Uterus (tissue), 4 donors: ENCODE data around the gene PRKCD. TPM values are rescaled to one million over a fixed set of nuclear protein-coding genes. Genes with fewer than 3 reads are reported as not detected.

ENCODE experiments used
- DNase-seq, 2 donors: peaks; one replicate each; pipeline ENCODE4 v3.0.0-alpha.2; 2019 to 2020
- H3K27ac ChIP-seq, 2 donors: fragments of 200-600 bp; sonication (generic); 1 replicate in 1 of 2; 2 replicates in 1 of 2; pipeline ENCODE4 v1.5.1; 2016 to 2018
- H3K27me3 ChIP-seq, 2 donors: fragments of 200-600 bp; sonication (generic); one replicate each; pipeline ENCODE4 v1.5.1; 2018 to 2019; ENCODE audit warnings: control low read depth in 1 of 2
- H3K36me3 ChIP-seq, 2 donors: fragments of 200-600 bp; sonication (generic); one replicate each; pipeline ENCODE4 v1.5.1; 2019; ENCODE audit warnings: control low read depth in 1 of 2
- H3K4me1 ChIP-seq, 2 donors: fragments of 200-600 bp; sonication (generic); one replicate each; pipeline ENCODE4 v1.5.1; 2018 to 2019; ENCODE audit warnings: control low read depth in 1 of 2
- H3K4me3 ChIP-seq, 2 donors: fragments of 200-600 bp; sonication (generic); 1 replicate in 1 of 2; 2 replicates in 1 of 2; pipeline ENCODE4 v1.5.1; 2018 to 2019; ENCODE audit warnings: mild to moderate bottlenecking in 1 of 2
- H3K9me3 ChIP-seq, 2 donors: fragments of 200-600 bp; sonication (generic); one replicate each; pipeline ENCODE4 v1.5.1; 2019; ENCODE audit warnings: control low read depth in 1 of 2
- CTCF ChIP-seq, 4 experiments: fragments of 200-600 bp in 2 of 4; fragments of 450-650 bp in 2 of 4; sonication (generic) in 2 of 4; IDR thresholded peaks; one replicate each; pipeline ENCODE4 v1.5.1; 2016 to 2019; ENCODE audit warnings: antibody characterized with exemption in 4 of 4, mild to moderate bottlenecking in 2 of 4, moderate library complexity in 1 of 4
- POLR2A ChIP-seq, 2 donors: fragments of 450-650 bp; IDR thresholded peaks; one replicate each; pipeline ENCODE4 v1.6.1; 2016; ENCODE audit warnings: antibody characterized with exemption in 2 of 2, mild to moderate bottlenecking in 1 of 2, moderate library complexity in 1 of 2
- intact Hi-C: fragments of 100-400 bp; cut with DNase I; formaldehyde crosslinking; loops from one replicate; pipeline ENCODE4 v1.15.1; 2023; ENCODE audit warnings: low total_unique reads
- total RNA-seq, 4 donors: library from RNA; depleted of rRNA in 3 of 4; stranded (reverse); fragments of >200 nt in 3 of 4; gene quantifications; one replicate each; pipeline versions ENCODE4 v1.1.0 to v1.2.4, GENCODE V29; 2014 to 2023
- donor health status: DM: yes; HTN: yes; CAD: no.

Gene PRKCD
- total RNA-seq, 4 donors from 2014 or later = under 0.01 to 16.8 (median 12.6) TPM

DNA sequence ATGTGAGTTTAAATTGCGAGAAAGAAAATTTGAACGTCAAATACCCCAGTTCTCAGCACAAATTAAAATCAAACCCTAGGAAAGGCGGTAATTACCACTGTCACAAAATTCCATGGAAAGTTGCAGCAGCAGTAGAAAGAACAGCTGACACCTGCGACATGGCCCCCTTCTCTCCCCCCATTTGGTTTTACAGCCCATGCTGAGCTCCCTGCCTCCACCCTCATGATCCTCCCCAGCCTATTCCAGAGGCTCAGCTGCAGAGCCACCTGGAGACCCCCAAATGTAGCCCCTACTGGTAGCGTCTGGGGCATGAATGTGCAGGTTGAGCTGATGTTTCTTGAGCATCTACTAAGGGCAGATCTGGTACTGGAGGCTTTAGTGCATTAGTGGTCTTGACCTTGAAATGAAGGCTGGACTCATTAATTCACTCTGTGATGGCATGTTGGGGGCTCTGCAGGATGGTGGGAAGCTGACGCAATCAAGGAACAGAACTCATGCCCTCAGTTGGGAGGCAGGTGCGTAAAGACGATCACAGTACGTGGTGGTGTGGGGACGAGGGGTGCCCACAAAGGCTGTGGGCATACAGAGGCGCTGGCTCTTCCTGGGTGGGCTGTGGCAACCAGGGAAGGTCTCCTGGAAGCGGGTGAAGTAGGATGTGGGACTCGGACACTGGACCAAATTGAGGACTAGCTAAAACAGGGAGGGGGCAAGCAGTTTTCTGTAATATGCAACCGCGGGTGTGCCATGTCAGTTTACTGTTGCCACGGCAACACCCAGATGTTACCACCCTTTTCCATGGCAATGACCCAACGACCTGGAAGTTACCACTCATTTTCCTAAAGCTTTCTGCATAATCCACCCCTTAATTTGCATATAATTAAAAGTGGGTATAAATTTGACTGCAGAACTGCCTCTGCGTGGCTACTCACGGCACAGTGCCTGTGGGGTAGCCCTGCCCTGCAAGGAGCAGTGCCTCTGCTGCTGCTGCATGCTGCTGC lies 39.8 kb downstream of the PRKCD start:
- no peak for DNase-seq
- no peak overlapping the region for H3K27ac ChIP-seq
- no peaks in the 10 kb centered on the region for H3K36me3 ChIP-seq
- H3K27me3 ChIP-seq = no peaks in the 10 kb centered on the region
- intact Hi-C loops = no loop called here
- TF ChIP-seq CTCF (IDR thresholded peaks at IDR 0.05) (no peak), POLR2A (IDR thresholded peaks at IDR 0.05) (no peak)
- H3K9me3 ChIP-seq = no peaks in the 10 kb centered on the region
- H3K4me1 ChIP-seq = peaks cover 0 to 3% of the 10 kb centered on the region in 2 donors
- H3K4me3 ChIP-seq = no peak overlapping the region

DNA sequence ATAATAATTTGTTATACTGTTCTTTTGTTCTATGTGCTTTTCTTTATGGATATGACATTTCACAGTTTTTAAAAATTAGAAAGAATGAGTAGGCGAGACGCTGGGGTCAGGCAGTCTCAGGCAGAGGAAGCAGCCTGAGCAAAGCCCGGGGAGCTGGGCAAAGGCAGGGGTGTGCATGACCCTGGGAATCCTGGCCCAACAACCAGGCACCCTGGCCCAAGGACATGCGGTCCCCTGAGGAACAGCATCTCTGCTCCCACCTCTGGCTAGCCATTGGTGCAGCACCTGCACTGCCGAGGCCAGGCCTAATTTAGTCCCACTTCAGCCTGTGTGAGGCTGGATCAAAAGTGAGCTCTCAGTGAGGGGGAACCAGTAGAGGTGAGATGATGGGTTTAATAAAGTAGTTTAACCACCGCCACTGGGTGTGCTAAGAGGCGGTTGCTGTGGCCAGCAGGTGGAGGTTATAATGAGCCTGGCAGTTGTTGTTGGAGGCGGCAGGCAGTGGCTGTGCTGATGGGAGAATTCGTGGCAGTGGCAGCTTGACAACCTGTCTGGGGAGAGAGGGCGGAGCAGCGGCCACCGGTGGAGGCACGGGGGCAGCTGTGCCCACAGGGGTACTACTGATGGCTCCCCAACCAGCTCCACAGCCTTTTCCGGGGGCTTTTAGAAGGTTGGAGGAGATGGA lies 41.5 kb downstream of the PRKCD start:
- no peak overlapping the region for H3K27ac ChIP-seq
- intact Hi-C loops = no loop called here
- no peak overlapping the region for H3K4me3 ChIP-seq
- no peaks in the 10 kb centered on the region for H3K4me1 ChIP-seq
- DNase-seq = no peak
- no peaks in the 10 kb centered on the region for H3K9me3 ChIP-seq
- H3K27me3 ChIP-seq = no peaks in the 10 kb centered on the region
- no peaks in the 10 kb centered on the region for H3K36me3 ChIP-seq
- TF ChIP-seq POLR2A (IDR thresholded peaks at IDR 0.05) (no peak), CTCF (IDR thresholded peaks at IDR 0.05) (no peak)

DNA sequence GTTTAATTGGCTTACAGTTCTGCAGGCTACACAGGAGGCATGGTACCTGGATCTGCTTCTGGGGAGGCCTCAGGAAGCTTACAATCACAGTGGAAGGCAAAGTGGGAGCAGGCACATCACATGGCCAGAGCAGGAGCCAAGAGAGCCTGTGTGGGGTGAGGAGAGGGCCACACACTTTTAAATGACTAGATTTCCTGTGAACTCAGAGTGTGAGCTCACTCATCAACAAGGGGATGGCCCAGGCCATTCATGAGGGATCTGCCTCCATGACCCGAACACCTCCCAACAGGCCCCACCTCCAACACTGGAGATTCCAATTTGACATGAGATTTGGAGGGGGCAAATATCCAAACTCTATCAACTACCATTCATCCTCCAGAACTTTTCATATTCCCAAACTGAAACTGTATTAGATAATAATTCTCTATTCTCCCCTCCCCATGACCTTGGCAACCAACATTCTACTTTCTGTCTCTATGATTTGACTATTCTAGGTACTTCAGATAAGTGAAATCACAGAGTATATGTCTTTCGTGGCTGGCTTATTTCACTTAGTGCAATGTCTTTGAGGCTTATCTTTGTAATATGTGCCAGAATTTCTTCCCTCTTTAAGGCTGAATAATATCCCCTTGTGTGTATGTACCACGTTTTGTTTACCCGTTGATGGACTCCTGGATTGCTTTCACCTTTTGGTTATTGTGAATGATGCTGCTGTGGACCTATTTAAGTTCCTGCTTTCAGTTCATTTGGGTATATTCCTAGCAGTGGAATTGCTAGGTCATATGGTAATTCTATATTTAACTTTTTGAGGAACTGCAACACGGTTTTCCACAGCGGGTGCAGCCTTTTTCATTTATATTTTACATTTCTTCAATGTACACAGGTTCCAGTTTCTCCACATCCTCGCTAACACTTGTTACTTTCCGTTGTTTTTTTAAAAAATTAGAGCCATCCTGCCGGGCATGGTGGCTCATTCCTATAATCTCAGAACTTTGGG lies 51.0 kb downstream of the PRKCD start:
- Histone ChIP-seq H3K27ac (no peak overlapping the region), H3K4me1 (no peaks in the 10 kb centered on the region), H3K36me3 (no peaks in the 10 kb centered on the region), H3K4me3 (no peak overlapping the region), H3K9me3 (no peaks in the 10 kb centered on the region), H3K27me3 (no peaks in the 10 kb centered on the region)
- intact Hi-C loops = no loop called here
- TF ChIP-seq POLR2A (IDR thresholded peaks at IDR 0.05) (no peak), CTCF (IDR thresholded peaks at IDR 0.05) (no peak)
- no peak for DNase-seq

- no peak for TF ChIP-seq CTCF (IDR thresholded peaks at IDR 0.05)
- no peak for TF ChIP-seq POLR2A (IDR thresholded peaks at IDR 0.05)
- no peak for DNase-seq
- Histone ChIP-seq H3K9me3 (no peaks in the 10 kb centered on the region), H3K36me3 (no peaks in the 10 kb centered on the region), H3K4me1 (no peaks in the 10 kb centered on the region), H3K4me3 (no peak overlapping the region), H3K27ac (no peak overlapping the region), H3K27me3 (no peaks in the 10 kb centered on the region)
- intact Hi-C loops = no loop called here
Measured at GRCh38 chr3:53213276-53213675, 52.3 kb downstream of the PRKCD start.
